ENCODE data around the gene TTC3.

TTC3 gene

GRCh38 chr21:37060296-37060695 lies 12.8 kb upstream of the TTC3 start:
- DNase-seq: no peak

GRCh38 chr21:37061926-37062592 lies 11.0 kb upstream of the TTC3 start:
- no peak for DNase-seq

- DNase-seq: no peak
Measured at GRCh38 chr21:37062593-37062935, 10.5 kb upstream of the TTC3 start.

- DNase-seq: no peak
Measured at GRCh38 chr21:37063433-37063832, 9.6 kb upstream of the TTC3 start.

GRCh38 chr21:37064841-37065240 lies 8.2 kb upstream of the TTC3 start:
- DNase-seq: no peak

- no peak for DNase-seq
Measured at GRCh38 chr21:37065561-37066177, 7.4 kb upstream of the TTC3 start.

GRCh38 chr21:37071561-37072273 lies 1.3 kb upstream of the TTC3 start:
- DNase-seq: no peak

- DNase-seq: peak in 5 of 6 experiments; percentile 32 to 90 (median 83)
Measured at GRCh38 chr21:37072274-37072987, 623 bp upstream of the TTC3 start.

GRCh38 chr21:37073417-37074196 lies 553 bp downstream of the TTC3 start:
- DNase-seq: peak; percentile 65 to 95 (median 80)

GRCh38 chr21:37074197-37074510 lies 1.1 kb downstream of the TTC3 start:
- DNase-seq: no peak

GRCh38 chr21:37074546-37074945 lies 1.5 kb downstream of the TTC3 start:
- peak in 1 of 6 experiments; percentile 3 for DNase-seq

- DNase-seq: no peak
Measured at GRCh38 chr21:37075214-37075770, 2.2 kb downstream of the TTC3 start.

- DNase-seq: no peak
Measured at GRCh38 chr21:37076087-37076850, 3.2 kb downstream of the TTC3 start.

- no peak for DNase-seq
Measured at GRCh38 chr21:37077403-37077802, 4.3 kb downstream of the TTC3 start.

- peak in 2 of 6 experiments; percentile 6 to 24 for DNase-seq
Measured at GRCh38 chr21:37079211-37079824, 6.3 kb downstream of the TTC3 start.

GRCh38 chr21:37082375-37082774 lies 9.3 kb downstream of the TTC3 start:
- no peak for DNase-seq

- DNase-seq: no peak
Measured at GRCh38 chr21:37082856-37083528, 9.9 kb downstream of the TTC3 start.

- no peak for DNase-seq
Measured at GRCh38 chr21:37085726-37086125, 12.7 kb downstream of the TTC3 start.

- no peak for DNase-seq
Measured at GRCh38 chr21:37087188-37087587, 14.1 kb downstream of the TTC3 start.

- no peak for DNase-seq
Measured at GRCh38 chr21:37088186-37088735, 15.2 kb downstream of the TTC3 start.
